GM19324 (cell line): ENCODE measurements around the gene IL17RD.

Experiments
- ATAC-seq: cut with Tn5 transposase; IDR thresholded peaks from one replicate; pipeline ENCODE4 v1.9.1; 2021; ENCODE audit warnings: mild to moderate bottlenecking, moderate library complexity; ENCODE audit not compliant: unreplicated experiment, low FRiP score

IL17RD gene

DNA sequence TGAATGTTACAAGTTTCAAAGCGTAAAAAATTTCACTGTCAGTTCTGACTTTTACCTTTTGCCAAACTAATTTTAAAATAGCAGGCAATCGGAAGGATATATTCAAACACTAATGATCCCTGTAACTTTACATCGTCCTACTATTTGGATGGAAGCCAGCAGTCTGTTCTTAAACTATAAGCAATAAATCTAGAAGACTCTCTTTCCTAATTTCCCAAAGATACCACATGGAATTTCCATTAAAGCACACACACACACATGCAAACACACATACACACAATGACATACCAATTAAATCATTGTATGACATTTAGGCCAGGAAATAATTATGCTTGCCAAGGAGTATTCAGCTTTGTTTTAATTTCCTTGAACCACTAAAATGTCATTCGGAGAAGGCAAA lies 32.0 kb downstream of the IL17RD start:
- ATAC-seq: no peak

DNA sequence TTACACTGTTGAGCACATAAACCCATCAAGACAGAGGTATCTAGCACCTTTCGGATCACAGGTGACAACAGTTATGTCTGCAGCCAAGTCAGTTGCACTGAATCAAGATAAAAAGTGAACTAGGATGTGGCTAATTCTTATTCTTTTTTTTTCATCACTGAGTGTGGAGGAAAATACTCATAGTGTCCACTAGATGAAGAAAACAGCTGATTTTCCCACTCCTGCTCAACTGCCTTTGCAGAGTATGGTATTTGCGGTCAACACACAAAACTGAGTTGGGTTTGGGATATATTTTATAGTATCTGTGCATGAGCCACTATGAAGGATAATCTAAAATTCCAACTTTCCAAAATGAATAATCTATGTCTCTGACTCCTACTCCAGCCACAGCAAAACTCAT lies 32.5 kb downstream of the IL17RD start:
- no peak for ATAC-seq

DNA sequence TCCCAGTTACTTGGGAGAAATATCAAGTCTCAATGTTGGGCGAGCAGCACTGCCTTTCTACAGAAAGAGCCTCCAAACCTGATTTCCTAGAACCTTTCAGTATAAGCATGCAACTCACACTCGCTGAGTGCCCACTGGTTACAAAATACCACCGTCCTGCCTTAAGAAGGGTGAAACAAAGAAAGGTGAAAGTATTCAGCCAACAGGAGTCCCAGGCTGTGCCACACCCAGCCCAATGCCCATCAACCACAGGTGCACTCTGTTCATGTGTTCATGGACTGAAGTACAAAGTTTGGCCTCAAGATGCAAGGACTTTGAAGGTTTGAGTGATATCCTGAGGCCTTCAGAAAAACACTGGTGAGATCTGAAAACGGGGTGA lies 34.0 kb downstream of the IL17RD start:
- no peak for ATAC-seq

- no peak for ATAC-seq
Measured at GRCh38 chr3:57130571-57131209, 34.5 kb downstream of the IL17RD start.

DNA sequence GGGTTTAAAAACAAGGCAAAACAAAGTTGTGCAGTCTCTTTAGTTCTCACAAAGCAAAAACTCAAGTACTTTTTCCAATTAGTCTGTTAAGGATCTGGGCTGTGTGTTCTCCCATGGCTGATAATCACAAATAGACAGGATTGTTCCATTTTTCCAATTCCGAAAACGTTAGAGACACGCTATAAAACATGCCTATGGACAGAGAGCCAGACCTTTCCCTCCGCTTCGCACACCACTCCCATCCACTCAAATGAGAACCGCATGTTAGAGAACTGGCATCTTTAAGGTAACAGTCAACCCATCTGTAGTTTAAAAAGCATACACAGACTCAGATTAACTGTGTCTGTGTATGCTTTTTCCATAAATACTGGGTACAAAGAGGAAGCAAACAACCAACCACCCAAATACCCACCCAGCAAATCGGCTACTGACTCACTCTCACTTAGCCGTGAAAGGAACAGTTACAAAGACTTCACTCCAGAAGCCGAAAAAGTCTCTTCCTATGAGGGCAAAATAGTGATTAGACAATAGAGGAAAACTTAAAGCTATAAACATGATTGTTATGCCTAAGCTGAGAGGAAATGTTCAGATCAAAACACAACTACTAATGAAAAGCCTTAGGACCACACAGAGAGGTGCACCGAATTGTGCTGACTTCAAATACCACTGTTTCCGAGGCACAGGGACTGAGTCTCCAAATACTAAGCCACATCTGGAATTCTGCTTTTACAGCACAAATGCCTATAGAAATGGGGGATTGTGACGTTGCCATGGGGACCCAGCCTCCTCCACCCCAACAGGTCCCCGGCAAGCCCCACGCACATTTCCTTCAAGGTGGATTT lies 36.1 kb downstream of the IL17RD start:
- ATAC-seq: no peak

GRCh38 chr3:57127891-57128518 lies 37.1 kb downstream of the IL17RD start:
- no peak for ATAC-seq

GRCh38 chr3:57126244-57126643 lies 38.9 kb downstream of the IL17RD start:
- ATAC-seq: no peak

GRCh38 chr3:57120451-57121174 lies 44.5 kb downstream of the IL17RD start:
- ATAC-seq: no peak

DNA sequence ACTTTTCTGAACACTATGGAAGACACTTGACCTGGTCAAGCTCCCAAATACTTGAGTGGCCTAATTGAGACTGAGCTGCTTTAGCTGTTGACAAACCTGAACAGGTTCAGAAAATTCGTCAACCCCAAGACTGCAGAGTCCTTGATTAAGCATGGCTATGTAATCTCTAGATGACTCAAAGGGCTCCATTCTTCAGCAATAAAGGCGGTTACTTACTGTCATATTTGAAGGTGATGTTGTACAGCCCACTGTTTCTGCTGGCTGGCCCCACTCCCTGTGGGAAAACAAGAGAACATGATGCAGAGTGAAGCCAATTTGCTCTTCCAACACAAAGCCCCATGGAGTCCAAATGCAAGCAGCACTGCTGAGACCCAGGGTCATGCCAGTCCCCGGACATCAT lies 45.1 kb downstream of the IL17RD start:
- no peak for ATAC-seq

- no peak for ATAC-seq
Measured at GRCh38 chr3:57118254-57118653, 46.9 kb downstream of the IL17RD start.

DNA sequence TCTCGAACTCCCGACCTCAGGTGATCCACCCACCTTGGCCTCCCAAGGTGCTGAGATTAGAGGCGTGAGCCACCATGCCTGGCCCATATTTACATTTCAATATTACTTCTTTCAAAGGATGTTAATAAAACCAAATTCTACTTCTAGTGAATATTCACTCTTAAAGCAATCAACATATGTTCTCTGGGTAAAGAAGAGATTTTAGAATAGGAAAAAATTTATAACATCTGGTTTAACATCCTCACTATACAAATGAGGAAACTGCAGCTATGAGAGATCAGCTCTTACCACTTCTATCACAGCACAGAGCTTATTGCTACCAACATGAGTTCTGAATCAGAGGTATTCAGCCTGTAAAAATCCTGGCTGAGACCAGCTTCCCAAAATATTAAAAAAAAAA lies 48.7 kb downstream of the IL17RD start:
- no peak for ATAC-seq

DNA sequence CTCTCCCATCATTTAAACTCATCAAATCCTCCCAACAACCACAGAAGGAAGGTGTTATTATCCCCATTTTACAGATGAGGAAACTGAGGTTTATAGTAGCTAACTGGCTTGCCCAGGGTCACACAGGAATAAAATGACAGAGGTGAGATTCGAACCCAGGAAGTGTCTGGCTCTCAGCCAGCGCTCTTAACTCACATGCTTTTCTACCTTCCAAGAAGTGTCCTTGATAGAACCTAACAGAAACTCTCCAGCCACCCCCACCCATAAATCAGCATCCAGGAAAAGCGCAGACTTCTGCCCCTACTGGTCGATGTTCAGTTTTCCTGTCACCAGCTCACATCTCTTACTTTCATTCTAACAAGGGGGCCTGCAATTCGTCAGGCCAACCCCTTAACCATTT lies 52.9 kb downstream of the IL17RD start:
- ATAC-seq: no peak

GRCh38 chr3:57110798-57111197 lies 54.4 kb downstream of the IL17RD start:
- ATAC-seq: no peak

- no peak for ATAC-seq
Measured at GRCh38 chr3:57110214-57110613, 54.9 kb downstream of the IL17RD start.

GRCh38 chr3:57109437-57110199 lies 55.5 kb downstream of the IL17RD start:
- no peak for ATAC-seq

GRCh38 chr3:57108684-57109083 lies 56.5 kb downstream of the IL17RD start:
- ATAC-seq: no peak

- ATAC-seq: no peak
Measured at GRCh38 chr3:57105585-57105984, 59.6 kb downstream of the IL17RD start.

DNA sequence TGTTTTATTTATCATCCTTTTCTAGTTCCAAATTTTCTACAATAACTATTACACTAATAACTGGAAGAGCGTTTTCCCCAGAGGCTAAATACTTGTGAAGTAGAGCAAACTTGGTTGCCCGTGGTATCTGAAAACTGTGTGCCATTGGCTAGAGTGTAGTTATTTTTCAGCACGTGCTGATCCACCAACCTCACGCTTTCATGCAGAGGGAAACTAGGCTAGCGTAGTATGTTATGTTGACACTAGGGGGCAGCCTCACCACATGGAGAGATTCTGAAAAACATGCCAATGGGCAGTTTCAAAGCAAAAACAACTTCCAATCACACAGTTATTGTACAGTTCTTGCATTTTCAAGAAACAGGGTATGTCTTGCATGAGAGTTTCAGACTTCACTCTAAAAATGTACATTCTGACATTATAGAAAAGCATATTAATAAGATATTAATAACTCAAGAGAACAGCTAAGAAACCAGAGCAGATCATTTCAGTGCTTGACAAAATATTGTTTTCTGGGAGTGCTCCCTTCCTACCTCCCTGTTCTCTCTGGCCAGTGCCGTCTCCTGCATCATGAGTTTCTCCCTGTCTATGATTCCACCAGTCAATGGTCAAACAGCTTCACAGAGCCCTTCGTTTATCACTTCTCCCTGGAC lies 65.0 kb downstream of the IL17RD start:
- no peak for ATAC-seq

- no peak for ATAC-seq
Measured at GRCh38 chr3:57098418-57099310, 66.5 kb downstream of the IL17RD start.
